HepG2 (cell line): ENCODE results near the gene HEPHL1. TPM values are rescaled to one million over a fixed set of nuclear protein-coding genes. Genes with fewer than 3 reads are reported as not detected.

Source experiments
- ARNT ChIP-seq: fragments of 450-650 bp; IDR thresholded peaks from 2 replicates; pipeline ENCODE4 v1.6.1; 2017
- BCLAF1 ChIP-seq: fragments of 450-650 bp; IDR thresholded peaks from 2 replicates; pipeline ENCODE4 v1.6.1; 2017; ENCODE audit warnings: mild to moderate bottlenecking
- BRCA1 ChIP-seq: sonication (generic); formaldehyde crosslinking; IDR thresholded peaks from 2 replicates; pipeline ENCODE4 v1.4.0; 2020; ENCODE audit warnings: missing genetic modification reagents
- CBX1 ChIP-seq: IDR thresholded peaks from one replicate; pipeline ENCODE4 v1.6.1; 2016; ENCODE audit warnings: antibody characterized with exemption, low read depth
- CERS6 ChIP-seq: sonication (generic); formaldehyde crosslinking; IDR thresholded peaks from 2 replicates; pipeline ENCODE4 v1.5.0; 2020; ENCODE audit warnings: missing genetic modification reagents
- CREB1 ChIP-seq, 2 experiments: fragments of 450-650 bp in 1 of 2; IDR thresholded peaks; 2 replicates each; pipeline ENCODE4 v1.6.1; 2016 to 2017; ENCODE audit warnings: control low read depth in 1 of 2, mild to moderate bottlenecking in 1 of 2, missing compliant biosample characterization in 1 of 2, missing genetic modification characterization in 1 of 2
- MEF2D ChIP-seq: sonication (generic); formaldehyde crosslinking; IDR thresholded peaks from 2 replicates; pipeline ENCODE4 v1.5.1; 2020; ENCODE audit warnings: mild to moderate bottlenecking, missing genetic modification reagents
- MXI1 ChIP-seq: IDR thresholded peaks from 3 replicates; pipeline ENCODE4 v1.6.1; 2012; ENCODE audit warnings: low read depth, low read length, inconsistent platforms, borderline replicate concordance
- NCOR1 ChIP-seq: fragments of 200-600 bp; sonication (generic); IDR thresholded peaks from 2 replicates; pipeline ENCODE4 v1.7.0; 2017; ENCODE audit warnings: antibody characterized with exemption, low read length, borderline replicate concordance
- SKI ChIP-seq: fragments of 450-650 bp; IDR thresholded peaks from one replicate; pipeline ENCODE4 v1.6.1; 2018; ENCODE audit warnings: mild to moderate bottlenecking; ENCODE audit not compliant: partially characterized antibody
- STAT5B ChIP-seq: sonication (generic); formaldehyde crosslinking; IDR thresholded peaks from 2 replicates; pipeline ENCODE4 v1.4.0; 2020; ENCODE audit warnings: missing genetic modification reagents
- TCF7 ChIP-seq: sonication (generic); IDR thresholded peaks from 2 replicates; pipeline ENCODE4 v1.6.1; 2016; ENCODE audit warnings: antibody characterized with exemption, low read depth
- ZFP62 ChIP-seq: sonication (generic); formaldehyde crosslinking; IDR thresholded peaks from 2 replicates; pipeline ENCODE4 v1.4.0; 2020; ENCODE audit warnings: missing genetic modification reagents
- ZNF207 ChIP-seq: fragments of 450-650 bp; IDR thresholded peaks from 2 replicates; pipeline ENCODE4 v1.6.1; 2016; ENCODE audit warnings: antibody characterized with exemption, borderline replicate concordance
- ZNF282 ChIP-seq: fragments of 450-650 bp; IDR thresholded peaks from 2 replicates; pipeline ENCODE4 v1.6.1; 2018; ENCODE audit not compliant: partially characterized antibody
- ZNF451 ChIP-seq: sonication (generic); formaldehyde crosslinking; IDR thresholded peaks from 2 replicates; pipeline ENCODE4 v1.5.0; 2020; ENCODE audit warnings: mild to moderate bottlenecking, missing genetic modification reagents
- ZNF556 ChIP-seq: sonication (generic); formaldehyde crosslinking; IDR thresholded peaks from 2 replicates; pipeline ENCODE4 v1.4.0; 2020; ENCODE audit warnings: mild to moderate bottlenecking, missing genetic modification reagents, borderline replicate concordance
- ZNF652 ChIP-seq: IDR thresholded peaks from 2 replicates; pipeline ENCODE4 v1.6.1; 2016; ENCODE audit warnings: low read depth, borderline replicate concordance
- ZNF850 ChIP-seq: sonication (generic); formaldehyde crosslinking; conservative IDR thresholded peaks from 2 replicates; pipeline ENCODE4 v1.9.0; 2021; ENCODE audit warnings: mild to moderate bottlenecking, missing genetic modification reagents
- polyA plus RNA-seq, 8 experiments: library from polyadenylated mRNA; depleted of rRNA in 3 of 8; stranded (reverse) in 7 of 8; unstranded in 1 of 8; fragments of >200 nt; fragmentation: Illumina TruSeq in 4 of 8; extraction: Trizol in 4 of 8; gene quantifications; 2 replicates each; pipeline versions ENCODE4 v1.2.1 to v1.2.3, GENCODE V29; 2011 to 2016; ENCODE audit warnings: low read depth in 4 of 8, missing spikeins in 1 of 8, mixed read lengths in 1 of 8; ENCODE audit not compliant: insufficient read depth in 1 of 8
- total RNA-seq, 5 experiments: library from RNA; depleted of rRNA; stranded (reverse); fragments of >200 nt; fragmentation: Illumina TruSeq; extraction: Trizol; gene quantifications; 2 replicates each; pipeline ENCODE4 v1.2.3, GENCODE V29; 2016; ENCODE audit warnings: low read depth in 1 of 5
- TF ChIP-seq, protein P1 (sequence below): sonication (generic); formaldehyde crosslinking; IDR thresholded peaks from 2 replicates; pipeline ENCODE4 v1.8.0; 2022; ENCODE audit warnings: missing genetic modification reagents, mild to moderate bottlenecking, borderline replicate concordance
- TF ChIP-seq, protein P2 (sequence below): sonication (generic); formaldehyde crosslinking; IDR thresholded peaks from 2 replicates; pipeline ENCODE4 v1.4.0; 2020; ENCODE audit warnings: missing genetic modification reagents
- TF ChIP-seq, protein P3 (sequence below): sonication (generic); formaldehyde crosslinking; IDR thresholded peaks from 2 replicates; pipeline ENCODE4 v1.4.0; 2020; ENCODE audit warnings: missing genetic modification reagents, borderline replicate concordance

HEPHL1 gene
- total and polyA plus RNA-seq, 2 of the 13 experiments (the other 11 are each of a cell fraction or from before 2014, with no cell fraction given): 0.04 to 0.05 TPM

- TF ChIP-seq ZNF556 (CRISPR knock-in tag): 0 out of 2 replicates have a peak, but pooled peaks have one; percentile 14
- TF ChIP-seq BRCA1: 0 out of 2 replicates have a peak, but pooled peaks have one; percentile 78
- no peak for TF ChIP-seq ZNF652 (CRISPR knock-in tag)
- TF ChIP-seq CERS6 (CRISPR knock-in tag): no peak
- peak; percentile 46; the same call in 1 of the 2 replicates for TF ChIP-seq CREB1 (IDR thresholded peaks at IDR 0.05)
- TF ChIP-seq CREB1 (CRISPR knock-in tag; IDR thresholded peaks at IDR 0.05): peak; percentile 68; the same call in 1 of the 2 replicates
- no peak for TF ChIP-seq ZNF282
- TF ChIP-seq NCOR1: no peak
- TF ChIP-seq, protein P1, sequence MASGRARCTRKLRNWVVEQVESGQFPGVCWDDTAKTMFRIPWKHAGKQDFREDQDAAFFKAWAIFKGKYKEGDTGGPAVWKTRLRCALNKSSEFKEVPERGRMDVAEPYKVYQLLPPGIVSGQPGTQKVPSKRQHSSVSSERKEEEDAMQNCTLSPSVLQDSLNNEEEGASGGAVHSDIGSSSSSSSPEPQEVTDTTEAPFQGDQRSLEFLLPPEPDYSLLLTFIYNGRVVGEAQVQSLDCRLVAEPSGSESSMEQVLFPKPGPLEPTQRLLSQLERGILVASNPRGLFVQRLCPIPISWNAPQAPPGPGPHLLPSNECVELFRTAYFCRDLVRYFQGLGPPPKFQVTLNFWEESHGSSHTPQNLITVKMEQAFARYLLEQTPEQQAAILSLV (CRISPR knock-in tag): no peak; the same call in 1 of the 2 replicates
- TF ChIP-seq ZNF451 (CRISPR knock-in tag): no peak
- TF ChIP-seq ZNF850 (CRISPR knock-in tag): 0 out of 2 replicates have a peak, but pooled peaks have one; percentile 12
- no peak for TF ChIP-seq ARNT
- TF ChIP-seq, protein P2, sequence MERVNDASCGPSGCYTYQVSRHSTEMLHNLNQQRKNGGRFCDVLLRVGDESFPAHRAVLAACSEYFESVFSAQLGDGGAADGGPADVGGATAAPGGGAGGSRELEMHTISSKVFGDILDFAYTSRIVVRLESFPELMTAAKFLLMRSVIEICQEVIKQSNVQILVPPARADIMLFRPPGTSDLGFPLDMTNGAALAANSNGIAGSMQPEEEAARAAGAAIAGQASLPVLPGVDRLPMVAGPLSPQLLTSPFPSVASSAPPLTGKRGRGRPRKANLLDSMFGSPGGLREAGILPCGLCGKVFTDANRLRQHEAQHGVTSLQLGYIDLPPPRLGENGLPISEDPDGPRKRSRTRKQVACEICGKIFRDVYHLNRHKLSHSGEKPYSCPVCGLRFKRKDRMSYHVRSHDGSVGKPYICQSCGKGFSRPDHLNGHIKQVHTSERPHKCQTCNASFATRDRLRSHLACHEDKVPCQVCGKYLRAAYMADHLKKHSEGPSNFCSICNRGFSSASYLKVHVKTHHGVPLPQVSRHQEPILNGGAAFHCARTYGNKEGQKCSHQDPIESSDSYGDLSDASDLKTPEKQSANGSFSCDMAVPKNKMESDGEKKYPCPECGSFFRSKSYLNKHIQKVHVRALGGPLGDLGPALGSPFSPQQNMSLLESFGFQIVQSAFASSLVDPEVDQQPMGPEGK: peak; percentile 28
- TF ChIP-seq BCLAF1: no peak
- TF ChIP-seq ZFP62 (CRISPR knock-in tag): 0 out of 2 replicates have a peak, but pooled peaks have one; percentile 19
- peak; percentile 28 for TF ChIP-seq SKI
- no peak for TF ChIP-seq TCF7
- TF ChIP-seq, protein P3, sequence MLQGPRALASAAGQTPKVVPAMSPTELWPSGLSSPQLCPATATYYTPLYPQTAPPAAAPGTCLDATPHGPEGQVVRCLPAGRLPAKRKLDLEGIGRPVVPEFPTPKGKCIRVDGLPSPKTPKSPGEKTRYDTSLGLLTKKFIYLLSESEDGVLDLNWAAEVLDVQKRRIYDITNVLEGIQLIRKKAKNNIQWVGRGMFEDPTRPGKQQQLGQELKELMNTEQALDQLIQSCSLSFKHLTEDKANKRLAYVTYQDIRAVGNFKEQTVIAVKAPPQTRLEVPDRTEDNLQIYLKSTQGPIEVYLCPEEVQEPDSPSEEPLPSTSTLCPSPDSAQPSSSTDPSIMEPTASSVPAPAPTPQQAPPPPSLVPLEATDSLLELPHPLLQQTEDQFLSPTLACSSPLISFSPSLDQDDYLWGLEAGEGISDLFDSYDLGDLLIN (CRISPR knock-in tag): 0 out of 2 replicates have a peak, but pooled peaks have one; percentile 40
- no peak for TF ChIP-seq STAT5B (CRISPR knock-in tag)
- no peak for TF ChIP-seq CBX1
- TF ChIP-seq MEF2D: 0 out of 2 replicates have a peak, but pooled peaks have one; percentile 64
- peak; percentile 69; the same call in 1 of the 3 replicates for TF ChIP-seq MXI1
- TF ChIP-seq ZNF207: no peak
Measured at GRCh38 chr11:94128746-94129511, 107.8 kb downstream of the HEPHL1 start, which contains the start of gene PANX1 (continued).
